Measurements from ENCODE around the gene FREM1. TPM values are rescaled to one million over a fixed set of nuclear protein-coding genes. Genes with fewer than 3 reads are reported as not detected.

Gene FREM1
- total and polyA plus RNA-seq, 10 of the 15 experiments (the other 5 are each of a cell fraction or from before 2014, with no cell fraction given) = 0.01 to 0.16 (median 0.08) TPM; not detected in 7

DNA sequence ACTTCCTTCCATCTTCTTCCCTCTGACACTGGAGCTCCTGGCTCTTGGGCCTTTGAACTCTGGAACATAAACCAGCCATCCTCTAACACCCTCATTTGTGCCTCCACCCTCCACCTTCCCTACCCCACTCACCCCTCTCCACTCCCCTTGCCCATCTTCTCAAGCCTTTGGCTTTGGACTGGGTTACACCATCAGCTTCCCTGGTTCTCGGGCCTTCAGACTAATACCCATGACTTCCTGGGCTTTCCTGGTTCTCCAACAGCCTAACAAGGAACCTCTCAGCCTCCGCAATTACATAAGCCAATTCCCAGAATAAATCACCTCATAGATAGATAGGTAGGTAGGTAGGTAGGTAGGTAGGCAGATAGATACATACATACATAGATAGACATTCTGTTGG, 67.1 kb downstream of the FREM1 start (continued):
- TF ChIP-seq, protein P1, sequence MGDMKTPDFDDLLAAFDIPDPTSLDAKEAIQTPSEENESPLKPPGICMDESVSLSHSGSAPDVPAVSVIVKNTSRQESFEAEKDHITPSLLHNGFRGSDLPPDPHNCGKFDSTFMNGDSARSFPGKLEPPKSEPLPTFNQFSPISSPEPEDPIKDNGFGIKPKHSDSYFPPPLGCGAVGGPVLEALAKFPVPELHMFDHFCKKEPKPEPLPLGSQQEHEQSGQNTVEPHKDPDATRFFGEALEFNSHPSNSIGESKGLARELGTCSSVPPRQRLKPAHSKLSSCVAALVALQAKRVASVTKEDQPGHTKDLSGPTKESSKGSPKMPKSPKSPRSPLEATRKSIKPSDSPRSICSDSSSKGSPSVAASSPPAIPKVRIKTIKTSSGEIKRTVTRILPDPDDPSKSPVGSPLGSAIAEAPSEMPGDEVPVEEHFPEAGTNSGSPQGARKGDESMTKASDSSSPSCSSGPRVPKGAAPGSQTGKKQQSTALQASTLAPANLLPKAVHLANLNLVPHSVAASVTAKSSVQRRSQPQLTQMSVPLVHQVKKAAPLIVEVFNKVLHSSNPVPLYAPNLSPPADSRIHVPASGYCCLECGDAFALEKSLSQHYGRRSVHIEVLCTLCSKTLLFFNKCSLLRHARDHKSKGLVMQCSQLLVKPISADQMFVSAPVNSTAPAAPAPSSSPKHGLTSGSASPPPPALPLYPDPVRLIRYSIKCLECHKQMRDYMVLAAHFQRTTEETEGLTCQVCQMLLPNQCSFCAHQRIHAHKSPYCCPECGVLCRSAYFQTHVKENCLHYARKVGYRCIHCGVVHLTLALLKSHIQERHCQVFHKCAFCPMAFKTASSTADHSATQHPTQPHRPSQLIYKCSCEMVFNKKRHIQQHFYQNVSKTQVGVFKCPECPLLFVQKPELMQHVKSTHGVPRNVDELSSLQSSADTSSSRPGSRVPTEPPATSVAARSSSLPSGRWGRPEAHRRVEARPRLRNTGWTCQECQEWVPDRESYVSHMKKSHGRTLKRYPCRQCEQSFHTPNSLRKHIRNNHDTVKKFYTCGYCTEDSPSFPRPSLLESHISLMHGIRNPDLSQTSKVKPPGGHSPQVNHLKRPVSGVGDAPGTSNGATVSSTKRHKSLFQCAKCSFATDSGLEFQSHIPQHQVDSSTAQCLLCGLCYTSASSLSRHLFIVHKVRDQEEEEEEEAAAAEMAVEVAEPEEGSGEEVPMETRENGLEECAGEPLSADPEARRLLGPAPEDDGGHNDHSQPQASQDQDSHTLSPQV (IDR thresholded peaks at IDR 0.05) = no peak
- TF ChIP-seq HDGF (IDR thresholded peaks at IDR 0.05) (no peak), ASH2L (IDR thresholded peaks at IDR 0.05; ENCODE audit: borderline replicate concordance, low read depth) (no peak), IKZF2 (IDR thresholded peaks at IDR 0.05) (no peak), EP300 (IDR thresholded peaks at IDR 0.05; ENCODE audit: borderline replicate concordance in 1 of 2, control insufficient read depth in 1 of 2, low read depth in 2 of 2, low read length in 2 of 2) (no peak), CEBPB (IDR thresholded peaks at IDR 0.05; ENCODE audit: borderline replicate concordance in 1 of 2, low read depth in 2 of 2, low read length in 2 of 2) (no peak), IRF4 (IDR thresholded peaks at IDR 0.05; ENCODE audit: low read depth, low read length) (no peak)
- TF ChIP-seq, protein P2, sequence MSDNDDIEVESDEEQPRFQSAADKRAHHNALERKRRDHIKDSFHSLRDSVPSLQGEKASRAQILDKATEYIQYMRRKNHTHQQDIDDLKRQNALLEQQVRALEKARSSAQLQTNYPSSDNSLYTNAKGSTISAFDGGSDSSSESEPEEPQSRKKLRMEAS (IDR thresholded peaks at IDR 0.05; ENCODE audit: low read depth, low read length) = no peak
- TF ChIP-seq, protein P3, sequence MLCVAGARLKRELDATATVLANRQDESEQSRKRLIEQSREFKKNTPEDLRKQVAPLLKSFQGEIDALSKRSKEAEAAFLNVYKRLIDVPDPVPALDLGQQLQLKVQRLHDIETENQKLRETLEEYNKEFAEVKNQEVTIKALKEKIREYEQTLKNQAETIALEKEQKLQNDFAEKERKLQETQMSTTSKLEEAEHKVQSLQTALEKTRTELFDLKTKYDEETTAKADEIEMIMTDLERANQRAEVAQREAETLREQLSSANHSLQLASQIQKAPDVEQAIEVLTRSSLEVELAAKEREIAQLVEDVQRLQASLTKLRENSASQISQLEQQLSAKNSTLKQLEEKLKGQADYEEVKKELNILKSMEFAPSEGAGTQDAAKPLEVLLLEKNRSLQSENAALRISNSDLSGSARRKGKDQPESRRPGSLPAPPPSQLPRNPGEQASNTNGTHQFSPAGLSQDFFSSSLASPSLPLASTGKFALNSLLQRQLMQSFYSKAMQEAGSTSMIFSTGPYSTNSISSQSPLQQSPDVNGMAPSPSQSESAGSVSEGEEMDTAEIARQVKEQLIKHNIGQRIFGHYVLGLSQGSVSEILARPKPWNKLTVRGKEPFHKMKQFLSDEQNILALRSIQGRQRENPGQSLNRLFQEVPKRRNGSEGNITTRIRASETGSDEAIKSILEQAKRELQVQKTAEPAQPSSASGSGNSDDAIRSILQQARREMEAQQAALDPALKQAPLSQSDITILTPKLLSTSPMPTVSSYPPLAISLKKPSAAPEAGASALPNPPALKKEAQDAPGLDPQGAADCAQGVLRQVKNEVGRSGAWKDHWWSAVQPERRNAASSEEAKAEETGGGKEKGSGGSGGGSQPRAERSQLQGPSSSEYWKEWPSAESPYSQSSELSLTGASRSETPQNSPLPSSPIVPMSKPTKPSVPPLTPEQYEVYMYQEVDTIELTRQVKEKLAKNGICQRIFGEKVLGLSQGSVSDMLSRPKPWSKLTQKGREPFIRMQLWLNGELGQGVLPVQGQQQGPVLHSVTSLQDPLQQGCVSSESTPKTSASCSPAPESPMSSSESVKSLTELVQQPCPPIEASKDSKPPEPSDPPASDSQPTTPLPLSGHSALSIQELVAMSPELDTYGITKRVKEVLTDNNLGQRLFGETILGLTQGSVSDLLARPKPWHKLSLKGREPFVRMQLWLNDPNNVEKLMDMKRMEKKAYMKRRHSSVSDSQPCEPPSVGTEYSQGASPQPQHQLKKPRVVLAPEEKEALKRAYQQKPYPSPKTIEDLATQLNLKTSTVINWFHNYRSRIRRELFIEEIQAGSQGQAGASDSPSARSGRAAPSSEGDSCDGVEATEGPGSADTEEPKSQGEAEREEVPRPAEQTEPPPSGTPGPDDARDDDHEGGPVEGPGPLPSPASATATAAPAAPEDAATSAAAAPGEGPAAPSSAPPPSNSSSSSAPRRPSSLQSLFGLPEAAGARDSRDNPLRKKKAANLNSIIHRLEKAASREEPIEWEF (IDR thresholded peaks at IDR 0.05; ENCODE audit: insufficient replicate concordance, low read depth, low read length) = no peak
